Measurements from ENCODE around the gene DSTYK. TPM values are rescaled to one million over a fixed set of nuclear protein-coding genes. Genes with fewer than 3 reads are reported as not detected.

The DSTYK gene
- total RNA-seq, 2 donors from 2014 or later: 6.5 to 8.6 TPM

DNA sequence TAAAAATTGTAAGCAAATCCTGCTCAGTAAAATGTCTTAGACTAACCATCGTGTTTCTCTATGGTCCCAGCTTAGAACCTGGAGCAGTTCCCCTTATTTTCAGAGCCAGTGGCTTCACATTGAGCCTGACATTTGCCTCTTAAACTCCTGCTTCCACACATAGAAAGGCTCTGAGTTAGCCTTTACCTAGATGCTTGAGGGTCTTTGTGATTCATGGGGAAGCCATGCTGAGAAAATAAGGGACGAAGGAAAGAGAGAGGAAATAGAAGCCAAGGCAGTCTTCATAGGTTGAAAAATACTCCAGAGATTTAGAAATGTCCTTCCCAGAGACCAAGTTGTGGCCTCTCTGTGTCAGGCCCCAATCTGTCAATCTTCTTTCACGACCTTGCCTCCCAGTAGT lies 73.6 kb downstream of the DSTYK start:
- WGBS, 2 donors: 56 to 64% methylated on average over 3 of the region's 3 CpGs
- intact Hi-C loops (cut with DNase I): no loop called here

DNA sequence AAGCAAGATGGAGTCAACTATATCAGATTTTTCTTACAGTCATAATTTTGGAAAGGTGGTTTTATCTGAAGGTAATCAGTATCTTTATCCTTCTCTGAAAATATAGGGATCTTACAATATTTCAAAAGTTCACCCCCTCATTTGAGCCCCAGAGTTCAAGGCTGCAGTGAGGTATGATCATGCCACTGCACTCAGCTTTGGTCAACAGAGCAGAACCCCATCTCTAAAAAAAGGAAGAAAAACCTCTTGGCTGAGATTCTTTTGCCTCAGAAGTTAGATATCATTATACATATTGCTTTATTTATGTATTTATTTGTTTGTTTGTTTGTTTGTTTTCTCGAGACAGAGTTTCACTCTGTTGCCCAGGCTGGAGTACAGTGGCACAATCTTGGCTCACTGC lies 78.2 kb downstream of the DSTYK start:
- TF ChIP-seq, protein P1, sequence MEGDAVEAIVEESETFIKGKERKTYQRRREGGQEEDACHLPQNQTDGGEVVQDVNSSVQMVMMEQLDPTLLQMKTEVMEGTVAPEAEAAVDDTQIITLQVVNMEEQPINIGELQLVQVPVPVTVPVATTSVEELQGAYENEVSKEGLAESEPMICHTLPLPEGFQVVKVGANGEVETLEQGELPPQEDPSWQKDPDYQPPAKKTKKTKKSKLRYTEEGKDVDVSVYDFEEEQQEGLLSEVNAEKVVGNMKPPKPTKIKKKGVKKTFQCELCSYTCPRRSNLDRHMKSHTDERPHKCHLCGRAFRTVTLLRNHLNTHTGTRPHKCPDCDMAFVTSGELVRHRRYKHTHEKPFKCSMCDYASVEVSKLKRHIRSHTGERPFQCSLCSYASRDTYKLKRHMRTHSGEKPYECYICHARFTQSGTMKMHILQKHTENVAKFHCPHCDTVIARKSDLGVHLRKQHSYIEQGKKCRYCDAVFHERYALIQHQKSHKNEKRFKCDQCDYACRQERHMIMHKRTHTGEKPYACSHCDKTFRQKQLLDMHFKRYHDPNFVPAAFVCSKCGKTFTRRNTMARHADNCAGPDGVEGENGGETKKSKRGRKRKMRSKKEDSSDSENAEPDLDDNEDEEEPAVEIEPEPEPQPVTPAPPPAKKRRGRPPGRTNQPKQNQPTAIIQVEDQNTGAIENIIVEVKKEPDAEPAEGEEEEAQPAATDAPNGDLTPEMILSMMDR (IDR thresholded peaks at IDR 0.05): no peak
- no peak for TF ChIP-seq POLR2A (IDR thresholded peaks at IDR 0.05)
- WGBS, 2 donors: 40 to 47% methylated on average over 1 of the region's 1 CpG
- H3K27me3 ChIP-seq: no peaks in the 10 kb centered on the region
- no peak overlapping the region for H3K4me3 ChIP-seq
- H3K36me3 ChIP-seq (replicated peaks in 1 of 2; ENCODE audit: insufficient read depth in 1 of 2, low read depth in 2 of 2): no peaks in the 10 kb centered on the region
- H3K9me3 ChIP-seq: no peaks in the 10 kb centered on the region
- H3K27ac ChIP-seq: no peak overlapping the region
- no peaks in the 10 kb centered on the region for H3K4me1 ChIP-seq
- intact Hi-C loops (cut with DNase I): no loop called here
- DNase-seq (no peak), ATAC-seq (no peak)

More for the DNA sequence above, 73.6 kb downstream of the DSTYK start:
- H3K27me3 ChIP-seq: no peaks in the 10 kb centered on the region
- no peak overlapping the region for H3K4me3 ChIP-seq
- no peak for ATAC-seq
- peaks cover 11% of the 10 kb centered on the region for H3K4me1 ChIP-seq
- no peak for DNase-seq
- no peak overlapping the region for H3K27ac ChIP-seq
- TF ChIP-seq, protein P1 (IDR thresholded peaks at IDR 0.05): no peak
- TF ChIP-seq POLR2A (IDR thresholded peaks at IDR 0.05): no peak
- H3K9me3 ChIP-seq: no peaks in the 10 kb centered on the region
- no peaks in the 10 kb centered on the region for H3K36me3 ChIP-seq (replicated peaks in 1 of 2; ENCODE audit: insufficient read depth in 1 of 2, low read depth in 2 of 2)

DNA sequence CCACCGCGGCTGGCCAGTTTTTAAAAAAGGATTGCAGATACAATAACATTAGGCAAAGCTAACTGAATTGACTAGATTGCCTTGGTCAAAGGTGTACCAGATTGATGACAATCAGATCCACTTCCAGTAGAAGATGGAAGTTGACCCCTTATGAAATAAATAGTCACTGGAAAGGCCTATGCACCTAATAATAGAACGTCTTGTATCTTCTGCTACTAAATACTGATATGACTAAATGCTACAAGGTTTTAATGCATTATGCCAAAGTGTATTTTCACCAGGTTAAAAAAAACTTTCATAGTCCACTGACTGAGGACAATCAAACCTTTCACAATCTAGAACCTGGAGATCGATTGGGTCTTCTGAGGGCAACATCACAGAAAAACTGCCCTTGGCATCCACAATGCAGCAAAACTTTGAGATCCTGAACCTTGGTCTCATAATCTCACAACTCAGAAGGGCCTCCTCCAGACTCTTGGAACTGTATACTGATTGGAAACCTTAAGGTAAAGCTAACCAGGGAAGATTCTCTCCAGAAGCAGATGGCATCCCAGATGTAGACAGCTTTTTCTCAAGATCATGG lies 82.0 kb downstream of the DSTYK start:
- TF ChIP-seq, protein P1 (IDR thresholded peaks at IDR 0.05): no peak
- TF ChIP-seq POLR2A (IDR thresholded peaks at IDR 0.05): no peak
- Histone ChIP-seq H3K9me3 (no peaks in the 10 kb centered on the region), H3K27ac (no peak overlapping the region), H3K27me3 (no peaks in the 10 kb centered on the region), H3K36me3 (replicated peaks in 1 of 2; ENCODE audit: insufficient read depth in 1 of 2, low read depth in 2 of 2) (no peaks in the 10 kb centered on the region), H3K4me1 (no peaks in the 10 kb centered on the region), H3K4me3 (no peak overlapping the region)
- DNase-seq (no peak), ATAC-seq (no peak)
- intact Hi-C loops (cut with DNase I): no loop called here
- 61 to 63% methylated on average over 4 of the region's 4 CpGs for WGBS, 2 donors

DNA sequence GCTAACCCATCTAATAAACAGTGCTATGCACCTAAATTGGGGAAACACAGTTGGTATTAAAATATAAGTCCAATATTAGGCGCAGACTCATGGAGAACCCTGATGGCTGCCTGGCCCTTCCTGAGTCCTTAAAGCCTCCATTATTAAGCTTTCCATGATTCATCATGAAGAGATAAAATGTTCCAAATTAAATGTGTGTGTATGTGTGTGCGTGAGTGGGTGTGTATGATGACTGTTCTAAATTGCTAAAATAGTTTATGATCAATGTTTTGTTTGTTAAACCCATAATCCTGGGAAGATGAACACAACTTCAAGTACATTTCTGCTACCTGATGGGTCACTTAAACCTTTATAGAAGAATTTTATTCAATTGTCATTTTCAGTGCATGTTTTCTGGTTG lies 83.5 kb downstream of the DSTYK start:
- Histone ChIP-seq H3K9me3 (no peaks in the 10 kb centered on the region), H3K27me3 (no peaks in the 10 kb centered on the region), H3K27ac (no peak overlapping the region), H3K36me3 (replicated peaks in 1 of 2; ENCODE audit: insufficient read depth in 1 of 2, low read depth in 2 of 2) (no peaks in the 10 kb centered on the region), H3K4me1 (peaks cover under 1% of the 10 kb centered on the region), H3K4me3 (no peak overlapping the region)
- ATAC-seq (no peak), DNase-seq (no peak)
- WGBS, 2 donors: 57 to 77% methylated on average over 2 of the region's 2 CpGs
- TF ChIP-seq, protein P1 (IDR thresholded peaks at IDR 0.05): no peak
- no peak for TF ChIP-seq POLR2A (IDR thresholded peaks at IDR 0.05)
- intact Hi-C loops (cut with DNase I): no loop called here

DNA sequence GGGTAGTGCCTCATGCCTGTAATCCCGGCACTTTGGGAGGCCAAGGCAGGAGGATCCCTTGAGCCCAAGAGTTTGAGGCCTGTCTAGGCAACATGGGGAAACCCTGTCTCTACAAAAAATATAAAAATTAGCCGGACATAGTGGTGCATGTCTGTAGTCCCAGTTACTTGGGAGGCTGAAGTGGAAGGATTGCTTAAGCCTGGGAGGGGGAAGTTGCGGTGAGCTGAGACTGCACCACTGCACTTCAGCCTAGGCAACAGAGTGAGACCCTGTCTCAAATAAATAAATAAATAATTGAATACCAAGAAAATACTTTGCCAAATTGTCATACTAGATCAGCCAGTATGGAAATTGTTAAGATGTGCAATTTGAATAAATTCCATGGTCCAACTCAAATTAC lies 83.9 kb downstream of the DSTYK start:
- Histone ChIP-seq H3K27me3 (no peaks in the 10 kb centered on the region), H3K9me3 (no peaks in the 10 kb centered on the region), H3K36me3 (replicated peaks in 1 of 2; ENCODE audit: insufficient read depth in 1 of 2, low read depth in 2 of 2) (no peaks in the 10 kb centered on the region), H3K27ac (no peak overlapping the region), H3K4me3 (no peak overlapping the region), H3K4me1 (peaks cover 5% of the 10 kb centered on the region)
- DNase-seq (no peak), ATAC-seq (no peak)
- intact Hi-C loops (cut with DNase I): no loop called here
- no peak for TF ChIP-seq POLR2A (IDR thresholded peaks at IDR 0.05)
- TF ChIP-seq, protein P1 (IDR thresholded peaks at IDR 0.05): no peak
- WGBS, 2 donors: 82 to 85% methylated on average over 3 of the region's 3 CpGs

Measured in body of pancreas (tissue), 4 donors.